ENCODE measurements around the gene ESRRA. TPM values are rescaled to one million over a fixed set of nuclear protein-coding genes. Genes with fewer than 3 reads are reported as not detected.

ESRRA gene
- total and polyA plus RNA-seq, 9 of the 15 experiments (the other 6 are each of a cell fraction or from before 2014, with no cell fraction given): 0.27 to 89.7 (median 23.7) TPM

DNA sequence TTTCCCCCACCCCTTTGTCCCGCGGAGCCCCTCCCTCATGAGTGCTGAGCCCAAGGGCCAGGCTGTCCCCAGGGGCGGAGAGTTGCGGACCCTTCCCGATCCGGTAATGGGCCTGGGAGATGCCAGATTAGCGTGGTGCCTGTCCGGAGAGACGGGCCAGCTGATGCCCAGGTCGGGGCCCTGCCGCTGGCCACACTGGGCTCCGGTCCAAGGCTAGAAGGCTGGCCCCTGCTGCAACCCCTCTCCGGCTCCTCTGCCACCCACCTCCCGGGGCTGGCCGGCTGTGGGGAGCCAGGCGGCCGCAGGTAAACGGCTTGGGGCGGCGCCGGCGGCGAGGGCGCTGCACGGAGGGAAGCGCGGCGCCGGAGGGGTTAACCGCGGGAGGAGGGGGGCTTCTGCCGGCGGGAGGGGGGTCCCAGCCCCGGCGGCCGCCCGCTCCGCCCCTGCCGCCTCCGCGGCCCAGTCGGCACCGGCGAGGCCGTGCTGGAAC, 14.0 kb upstream of the ESRRA start, which contains the start of gene KCNK4:
KCNK4 (plus strand) TSS at position 41 of the 490 bp plus-strand sequence. CDS start 1,717 bp downstream, outside the sequence.
- Histone ChIP-seq H3K4me1 (replicated peaks in 1 of 2; ENCODE audit: control insufficient read depth in 2 of 2, insufficient read depth in 2 of 2, low read length in 2 of 2) (peaks cover under 1 to 43% of the 10 kb centered on the region in 2 experiments; a peak in 3 of 5 replicates), H3K27ac (ENCODE audit: extremely low read depth, low read depth, low read length) (no peak within 1 kb of the TSS), H3K79me2 (ENCODE audit: control insufficient read depth, insufficient read depth, low read length) (no peaks in the 10 kb centered on the region), H3K4me3 (no peak within 1 kb of the TSS), H3K9ac (ENCODE audit: insufficient read depth in 1 of 2, low read depth in 2 of 2, low read length in 2 of 2) (peak within 1 kb of the TSS in 1 of 2 experiments; percentile 29; a peak in 1 of 4 replicates), H4K20me1 (replicated peaks; ENCODE audit: control insufficient read depth, insufficient read depth, low read length) (no peaks in the 10 kb centered on the region), H3K36me3 (ENCODE audit: control insufficient read depth, insufficient read depth, low read length) (no peaks in the 10 kb centered on the region), H3K9me3 (replicated peaks; ENCODE audit: control insufficient read depth, insufficient read depth, low read depth, low read length) (no peaks in the 10 kb centered on the region), H3K9me1 (ENCODE audit: control insufficient read depth, insufficient read depth, low read length) (no peaks in the 10 kb centered on the region), H2AFZ (ENCODE audit: low read depth, low read length) (no peak within 1 kb of the TSS), H3K4me2 (ENCODE audit: insufficient read depth, low read length) (no peak within 1 kb of the TSS), H3K27me3 (ENCODE audit: control insufficient read depth in 2 of 2, insufficient read depth in 2 of 2, low read length in 2 of 2) (peaks cover 27 to 44% of the 10 kb centered on the region in 2 experiments; a peak in 4 of 5 replicates)
- POLR2A ChIA-PET: no interaction called here
- in situ Hi-C loops (cut with MboI) (no loop called here), intact Hi-C loops (cut with micrococcal nuclease) (no loop called here)
- TF ChIP-seq, protein P1, sequence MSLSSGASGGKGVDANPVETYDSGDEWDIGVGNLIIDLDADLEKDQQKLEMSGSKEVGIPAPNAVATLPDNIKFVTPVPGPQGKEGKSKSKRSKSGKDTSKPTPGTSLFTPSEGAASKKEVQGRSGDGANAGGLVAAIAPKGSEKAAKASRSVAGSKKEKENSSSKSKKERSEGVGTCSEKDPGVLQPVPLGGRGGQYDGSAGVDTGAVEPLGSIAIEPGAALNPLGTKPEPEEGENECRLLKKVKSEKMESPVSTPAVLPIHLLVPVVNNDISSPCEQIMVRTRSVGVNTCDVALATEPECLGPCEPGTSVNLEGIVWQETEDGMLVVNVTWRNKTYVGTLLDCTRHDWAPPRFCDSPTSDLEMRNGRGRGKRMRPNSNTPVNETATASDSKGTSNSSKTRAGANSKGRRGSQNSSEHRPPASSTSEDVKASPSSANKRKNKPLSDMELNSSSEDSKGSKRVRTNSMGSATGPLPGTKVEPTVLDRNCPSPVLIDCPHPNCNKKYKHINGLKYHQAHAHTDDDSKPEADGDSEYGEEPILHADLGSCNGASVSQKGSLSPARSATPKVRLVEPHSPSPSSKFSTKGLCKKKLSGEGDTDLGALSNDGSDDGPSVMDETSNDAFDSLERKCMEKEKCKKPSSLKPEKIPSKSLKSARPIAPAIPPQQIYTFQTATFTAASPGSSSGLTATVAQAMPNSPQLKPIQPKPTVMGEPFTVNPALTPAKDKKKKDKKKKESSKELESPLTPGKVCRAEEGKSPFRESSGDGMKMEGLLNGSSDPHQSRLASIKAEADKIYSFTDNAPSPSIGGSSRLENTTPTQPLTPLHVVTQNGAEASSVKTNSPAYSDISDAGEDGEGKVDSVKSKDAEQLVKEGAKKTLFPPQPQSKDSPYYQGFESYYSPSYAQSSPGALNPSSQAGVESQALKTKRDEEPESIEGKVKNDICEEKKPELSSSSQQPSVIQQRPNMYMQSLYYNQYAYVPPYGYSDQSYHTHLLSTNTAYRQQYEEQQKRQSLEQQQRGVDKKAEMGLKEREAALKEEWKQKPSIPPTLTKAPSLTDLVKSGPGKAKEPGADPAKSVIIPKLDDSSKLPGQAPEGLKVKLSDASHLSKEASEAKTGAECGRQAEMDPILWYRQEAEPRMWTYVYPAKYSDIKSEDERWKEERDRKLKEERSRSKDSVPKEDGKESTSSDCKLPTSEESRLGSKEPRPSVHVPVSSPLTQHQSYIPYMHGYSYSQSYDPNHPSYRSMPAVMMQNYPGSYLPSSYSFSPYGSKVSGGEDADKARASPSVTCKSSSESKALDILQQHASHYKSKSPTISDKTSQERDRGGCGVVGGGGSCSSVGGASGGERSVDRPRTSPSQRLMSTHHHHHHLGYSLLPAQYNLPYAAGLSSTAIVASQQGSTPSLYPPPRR (CRISPR knock-in tag; IDR thresholded peaks at IDR 0.05; ENCODE audit: borderline replicate concordance): no peak
- TF ChIP-seq, protein P2, sequence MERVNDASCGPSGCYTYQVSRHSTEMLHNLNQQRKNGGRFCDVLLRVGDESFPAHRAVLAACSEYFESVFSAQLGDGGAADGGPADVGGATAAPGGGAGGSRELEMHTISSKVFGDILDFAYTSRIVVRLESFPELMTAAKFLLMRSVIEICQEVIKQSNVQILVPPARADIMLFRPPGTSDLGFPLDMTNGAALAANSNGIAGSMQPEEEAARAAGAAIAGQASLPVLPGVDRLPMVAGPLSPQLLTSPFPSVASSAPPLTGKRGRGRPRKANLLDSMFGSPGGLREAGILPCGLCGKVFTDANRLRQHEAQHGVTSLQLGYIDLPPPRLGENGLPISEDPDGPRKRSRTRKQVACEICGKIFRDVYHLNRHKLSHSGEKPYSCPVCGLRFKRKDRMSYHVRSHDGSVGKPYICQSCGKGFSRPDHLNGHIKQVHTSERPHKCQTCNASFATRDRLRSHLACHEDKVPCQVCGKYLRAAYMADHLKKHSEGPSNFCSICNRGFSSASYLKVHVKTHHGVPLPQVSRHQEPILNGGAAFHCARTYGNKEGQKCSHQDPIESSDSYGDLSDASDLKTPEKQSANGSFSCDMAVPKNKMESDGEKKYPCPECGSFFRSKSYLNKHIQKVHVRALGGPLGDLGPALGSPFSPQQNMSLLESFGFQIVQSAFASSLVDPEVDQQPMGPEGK (CRISPR knock-in tag; IDR thresholded peaks at IDR 0.05; ENCODE audit: borderline replicate concordance): no peak
- TF ChIP-seq FIP1L1 (IDR thresholded peaks at IDR 0.05; ENCODE audit: low read depth, low read length, poor library complexity, severe bottlenecking) (peak; percentile 19), KDM5B (IDR thresholded peaks at IDR 0.05; ENCODE audit: insufficient replicate concordance, low read depth, low read length) (no peak), POLR2G (IDR thresholded peaks at IDR 0.05; ENCODE audit: low read depth, low read length) (peak; percentile 56; the same call in 1 of the 2 replicates), CREB1 (IDR thresholded peaks at IDR 0.05) (no peak), CREB1 (CRISPR knock-in tag; IDR thresholded peaks at IDR 0.05) (no peak), ZNF766 (CRISPR knock-in tag; conservative IDR thresholded peaks at IDR 0.05) (no peak)
- TF ChIP-seq, protein P3, sequence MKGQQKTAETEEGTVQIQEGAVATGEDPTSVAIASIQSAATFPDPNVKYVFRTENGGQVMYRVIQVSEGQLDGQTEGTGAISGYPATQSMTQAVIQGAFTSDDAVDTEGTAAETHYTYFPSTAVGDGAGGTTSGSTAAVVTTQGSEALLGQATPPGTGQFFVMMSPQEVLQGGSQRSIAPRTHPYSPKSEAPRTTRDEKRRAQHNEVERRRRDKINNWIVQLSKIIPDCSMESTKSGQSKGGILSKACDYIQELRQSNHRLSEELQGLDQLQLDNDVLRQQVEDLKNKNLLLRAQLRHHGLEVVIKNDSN (CRISPR knock-in tag; IDR thresholded peaks at IDR 0.05): no peak
- CTCF ChIA-PET (ENCODE audit: low intra/inter-chr PET ratio): no interaction called here
- WGBS (ENCODE audit: insufficient coverage, low coverage, missing lambda C conversion rate): 22% methylated on average over 10 of the region's 45 CpGs
- FAIRE-seq (no peak), ATAC-seq (no peak), DNase-seq (ENCODE audit: extremely low read depth in 1 of 4, low spot score in 3 of 4) (no peak)
- BruUV-seq (replicated peaks): no TSS peak
